ENCODE results near the gene ZNF879. TPM values are rescaled to one million over a fixed set of nuclear protein-coding genes. Genes with fewer than 3 reads are reported as not detected.
A peak's percentile ranks its signal among the peaks of the same experiment; 100 is the strongest.

ZNF879 gene
- total RNA-seq (ENCODE audit: insufficient read depth, low replicate concordance): 14.9 TPM

DNA sequence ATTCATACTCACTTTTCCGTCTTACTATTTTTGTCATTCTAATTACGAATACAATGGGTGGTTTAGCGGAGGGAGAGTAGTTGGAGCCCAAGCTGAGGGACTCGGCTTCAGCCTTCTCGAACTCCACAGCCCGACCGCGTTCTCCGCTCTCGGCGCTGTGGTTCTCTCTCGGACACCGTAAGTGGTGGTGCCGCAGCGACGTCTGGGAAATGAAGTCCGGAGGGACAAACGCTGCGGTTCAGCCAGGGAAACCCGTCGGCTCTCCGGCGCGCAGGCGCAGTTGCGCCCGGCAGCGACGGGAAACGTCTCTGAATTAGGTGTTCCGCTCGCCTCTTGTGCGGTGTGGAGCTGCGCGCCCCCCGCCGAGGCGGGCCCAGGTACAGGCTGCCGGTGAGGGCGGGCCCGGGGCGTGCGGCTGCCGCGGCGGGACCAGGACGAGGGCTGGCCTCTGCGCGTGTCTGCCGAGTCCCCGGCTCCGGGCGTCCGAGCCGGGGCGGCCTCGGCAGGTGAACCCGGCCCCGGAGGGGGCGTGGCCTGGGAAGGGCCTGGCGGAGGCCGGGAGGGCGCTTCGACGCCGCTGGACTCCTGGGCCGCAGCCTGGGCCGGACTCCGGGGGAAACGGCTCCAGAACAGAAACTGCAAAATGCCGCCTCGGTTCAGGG, at the start of gene ZNF879:
TSS of gene ZNF879 (plus strand) at position 277 of the 662 bp plus-strand sequence. CDS start 1,201 bp downstream, outside the sequence.
- DNase-seq (ENCODE audit: low spot score): peak; percentile 98

DNA sequence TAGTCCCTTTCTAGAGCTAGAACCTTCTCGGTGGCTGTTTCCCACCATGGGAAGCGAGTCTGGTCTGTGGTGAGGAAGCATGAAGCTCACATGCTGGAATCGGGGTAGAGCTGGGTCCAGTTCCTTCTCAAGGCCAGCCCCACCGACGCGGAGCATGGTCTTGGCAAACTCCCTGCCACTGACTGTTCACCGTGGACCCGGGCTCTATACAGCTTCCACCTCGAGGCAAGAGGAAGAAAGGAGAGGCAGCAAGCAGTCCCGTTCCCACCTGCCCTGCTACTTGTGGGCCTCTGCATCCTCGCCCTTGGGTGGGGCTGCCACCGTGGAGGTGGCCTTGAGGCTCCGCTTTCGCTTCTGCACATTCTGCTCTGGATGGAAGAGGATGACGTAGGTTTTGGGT, 42.2 kb upstream of the ZNF879 start:
- no peak for DNase-seq (ENCODE audit: low spot score)

DNA sequence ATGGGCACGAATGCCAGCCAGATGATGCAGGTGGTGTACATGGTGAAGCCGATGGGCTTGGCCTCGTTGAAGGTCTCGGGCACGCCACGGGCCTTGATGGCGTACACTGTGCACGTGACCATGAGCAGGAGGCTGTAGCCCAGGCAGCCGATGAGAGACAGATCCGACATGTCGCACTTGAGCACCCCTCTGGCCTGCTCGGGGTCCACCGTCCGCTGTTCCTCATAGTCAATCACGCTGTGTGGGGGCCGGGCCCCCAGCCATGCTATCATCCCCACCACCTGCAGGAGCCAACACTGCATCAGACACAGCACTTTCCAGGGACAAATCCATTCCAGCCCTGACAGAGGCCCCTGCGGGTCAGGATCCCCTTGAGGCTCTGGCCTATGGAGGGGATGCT, 40.7 kb upstream of the ZNF879 start:
- no peak for DNase-seq (ENCODE audit: low spot score)

DNA sequence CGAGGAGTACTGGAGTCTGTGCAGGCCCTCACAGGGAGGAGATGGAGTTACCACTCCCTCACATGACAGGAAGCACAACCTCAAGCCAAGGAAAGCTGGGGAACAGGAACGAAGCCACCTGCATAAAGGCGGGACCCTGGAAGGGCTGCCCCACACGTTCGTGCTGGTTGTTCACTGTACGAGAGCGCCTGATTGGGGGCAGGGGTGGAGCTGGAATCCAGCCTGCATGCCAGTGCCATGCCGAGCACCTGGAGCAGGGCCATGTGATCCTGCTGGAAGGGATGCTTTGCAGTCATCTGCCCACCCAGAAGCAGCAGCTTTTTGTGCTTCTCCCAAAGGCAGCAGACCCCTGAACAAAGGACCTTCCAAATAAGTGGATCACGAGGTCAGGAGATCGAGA, 39.9 kb upstream of the ZNF879 start:
- no peak for DNase-seq (ENCODE audit: low spot score)

DNA sequence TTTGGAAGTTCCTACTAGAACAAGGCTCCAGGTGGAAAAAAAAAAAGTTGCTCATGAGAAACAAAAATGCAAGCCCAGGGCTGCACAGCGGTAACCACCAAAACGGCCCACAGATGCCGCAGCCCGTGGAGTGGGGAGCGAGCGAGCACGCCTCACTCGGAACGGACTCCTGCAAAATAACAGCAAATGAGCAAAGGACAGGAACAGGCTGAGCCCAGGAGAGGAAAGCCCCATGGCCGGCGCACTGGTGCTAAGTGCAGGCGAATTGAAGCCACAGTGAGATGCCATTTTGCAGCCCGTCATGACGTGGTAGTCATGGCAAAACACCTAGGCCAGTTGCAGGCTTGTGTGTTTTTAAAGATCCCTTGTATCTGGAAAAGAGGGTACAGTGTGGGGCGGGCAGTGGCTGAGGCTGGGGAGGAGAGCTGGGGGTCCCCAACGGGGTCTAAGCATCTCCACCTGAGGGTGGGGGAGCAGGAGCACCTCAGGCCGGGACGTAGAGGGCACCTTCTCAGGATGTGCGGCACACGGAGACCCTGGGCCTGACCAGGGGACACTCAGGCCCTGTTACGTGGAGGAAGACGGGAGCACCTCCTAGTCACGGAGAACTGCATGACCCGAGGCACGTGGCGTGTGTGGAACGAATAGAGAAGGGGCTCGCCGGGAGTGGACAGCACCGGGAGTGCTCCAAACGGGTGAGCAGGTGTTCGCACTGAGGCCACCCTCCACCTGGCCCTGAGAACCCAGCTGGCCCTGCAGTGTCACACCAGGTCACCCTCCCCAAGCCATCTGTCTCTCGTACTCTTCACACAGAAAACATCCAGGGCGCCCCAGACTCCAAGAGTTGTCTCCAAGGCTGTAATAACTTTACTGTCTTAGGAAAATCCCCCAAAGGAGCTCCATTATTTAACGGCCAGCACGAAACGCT, 39.2 kb upstream of the ZNF879 start:
- DNase-seq (ENCODE audit: low spot score): no peak

DNA sequence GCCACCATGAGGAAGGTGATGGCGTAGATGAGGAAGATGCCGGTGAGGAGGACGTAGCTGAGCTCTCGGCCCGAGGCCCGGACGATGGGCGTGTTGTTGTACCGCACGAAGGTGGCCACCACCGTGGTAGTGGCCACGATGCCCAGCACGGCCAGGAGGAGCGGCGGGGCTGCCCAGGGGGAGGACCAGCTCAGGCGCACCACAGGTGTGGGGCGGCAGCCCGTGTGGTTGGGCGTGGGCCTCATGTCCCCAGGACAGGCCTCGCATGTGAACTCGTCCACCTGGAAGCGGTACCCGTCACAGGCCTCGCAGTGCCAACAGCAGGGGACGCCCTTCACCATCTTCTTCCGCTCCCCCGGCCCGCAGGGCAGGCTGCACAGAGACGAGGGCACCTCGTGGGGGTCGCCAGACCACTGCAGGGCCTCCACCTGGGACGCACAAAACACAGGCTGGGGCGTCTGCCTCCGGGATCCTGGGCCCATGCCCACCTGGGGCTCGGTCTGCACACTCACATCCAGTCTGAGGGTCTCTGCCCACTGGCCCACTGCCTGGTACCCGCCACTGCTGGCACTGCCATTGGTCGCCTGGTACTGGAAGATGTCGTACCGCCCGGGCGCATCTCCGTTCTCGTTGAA, 37.2 kb upstream of the ZNF879 start:
- no peak for DNase-seq (ENCODE audit: low spot score)

DNA sequence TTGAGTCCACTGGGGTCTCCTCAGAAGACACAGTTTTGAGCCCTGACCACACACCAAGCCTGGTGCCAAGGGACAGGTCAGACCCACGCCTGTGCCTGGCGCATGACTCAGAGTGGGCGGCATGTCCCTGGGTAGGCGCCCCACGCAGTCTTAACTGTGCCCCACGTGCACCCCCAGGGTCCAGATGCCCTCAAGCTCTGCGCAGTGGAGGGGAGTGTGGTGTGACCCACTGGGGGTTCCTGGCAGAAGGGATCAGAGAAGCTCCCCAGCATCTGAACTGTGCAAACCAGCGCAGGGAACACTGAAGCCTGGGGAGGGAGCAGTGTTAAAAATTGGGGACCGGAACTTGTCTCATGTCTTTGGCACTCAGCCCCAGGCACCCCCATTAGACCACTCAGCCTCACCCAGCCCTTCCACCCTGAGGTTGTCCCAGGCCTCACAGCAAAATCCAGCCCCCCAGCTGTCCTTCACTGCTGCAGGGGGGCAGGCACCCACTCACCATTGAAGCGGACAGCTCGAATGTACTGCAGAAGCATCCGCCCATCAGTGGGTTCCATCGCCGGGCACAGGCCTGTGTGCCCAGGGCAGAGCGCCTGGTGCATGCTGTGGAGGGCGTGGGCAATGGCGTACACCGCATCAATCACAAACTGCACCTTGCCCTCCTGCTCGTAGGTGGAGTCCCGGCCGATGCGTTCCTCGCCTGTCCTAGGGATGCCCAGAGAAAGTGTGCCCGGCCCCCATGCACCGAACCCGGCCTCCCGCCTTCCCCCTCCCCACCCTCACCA, 35.0 kb upstream of the ZNF879 start:
- no peak for DNase-seq (ENCODE audit: low spot score)

DNA sequence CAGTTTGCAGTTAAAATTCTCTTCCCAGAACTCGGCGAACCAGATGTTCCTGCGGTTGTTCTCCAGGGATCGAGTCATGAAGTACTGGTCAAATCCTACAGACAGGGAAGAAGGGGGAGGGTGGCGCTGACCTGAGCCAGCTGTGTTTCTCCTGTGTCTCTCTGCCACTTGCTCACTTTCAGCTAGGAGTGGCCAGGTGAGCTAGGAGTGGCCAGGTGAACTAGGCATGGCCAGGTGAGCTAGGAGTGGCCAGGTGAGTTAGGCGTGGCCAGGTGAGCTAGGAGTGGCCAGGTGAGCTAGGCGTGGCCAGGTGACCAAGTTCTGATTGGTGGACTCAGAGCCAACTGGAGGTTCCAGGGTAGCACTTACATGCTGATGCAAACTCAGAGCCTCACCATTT, 34.3 kb upstream of the ZNF879 start:
- no peak for DNase-seq (ENCODE audit: low spot score)

DNA sequence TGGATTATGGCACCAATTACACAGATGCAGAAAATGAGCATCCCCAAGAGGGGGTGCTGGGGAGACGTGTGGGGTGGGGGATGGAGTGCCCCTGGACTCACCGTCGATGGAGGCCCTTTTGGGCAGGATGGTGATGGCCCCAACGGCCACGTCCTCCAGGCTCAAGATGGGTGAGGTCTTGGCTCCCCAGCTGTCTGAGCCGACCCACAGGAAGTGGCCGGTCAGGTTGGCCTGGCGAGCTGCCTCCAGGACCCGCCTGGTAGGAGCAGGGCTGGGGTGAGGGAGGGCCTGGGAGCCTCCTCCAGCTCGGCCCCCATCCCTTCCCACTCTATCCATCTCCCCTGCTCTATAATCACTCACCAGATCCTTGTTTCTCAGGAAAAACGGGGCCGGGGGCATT, 33.1 kb upstream of the ZNF879 start:
- DNase-seq (ENCODE audit: low spot score): no peak

DNA sequence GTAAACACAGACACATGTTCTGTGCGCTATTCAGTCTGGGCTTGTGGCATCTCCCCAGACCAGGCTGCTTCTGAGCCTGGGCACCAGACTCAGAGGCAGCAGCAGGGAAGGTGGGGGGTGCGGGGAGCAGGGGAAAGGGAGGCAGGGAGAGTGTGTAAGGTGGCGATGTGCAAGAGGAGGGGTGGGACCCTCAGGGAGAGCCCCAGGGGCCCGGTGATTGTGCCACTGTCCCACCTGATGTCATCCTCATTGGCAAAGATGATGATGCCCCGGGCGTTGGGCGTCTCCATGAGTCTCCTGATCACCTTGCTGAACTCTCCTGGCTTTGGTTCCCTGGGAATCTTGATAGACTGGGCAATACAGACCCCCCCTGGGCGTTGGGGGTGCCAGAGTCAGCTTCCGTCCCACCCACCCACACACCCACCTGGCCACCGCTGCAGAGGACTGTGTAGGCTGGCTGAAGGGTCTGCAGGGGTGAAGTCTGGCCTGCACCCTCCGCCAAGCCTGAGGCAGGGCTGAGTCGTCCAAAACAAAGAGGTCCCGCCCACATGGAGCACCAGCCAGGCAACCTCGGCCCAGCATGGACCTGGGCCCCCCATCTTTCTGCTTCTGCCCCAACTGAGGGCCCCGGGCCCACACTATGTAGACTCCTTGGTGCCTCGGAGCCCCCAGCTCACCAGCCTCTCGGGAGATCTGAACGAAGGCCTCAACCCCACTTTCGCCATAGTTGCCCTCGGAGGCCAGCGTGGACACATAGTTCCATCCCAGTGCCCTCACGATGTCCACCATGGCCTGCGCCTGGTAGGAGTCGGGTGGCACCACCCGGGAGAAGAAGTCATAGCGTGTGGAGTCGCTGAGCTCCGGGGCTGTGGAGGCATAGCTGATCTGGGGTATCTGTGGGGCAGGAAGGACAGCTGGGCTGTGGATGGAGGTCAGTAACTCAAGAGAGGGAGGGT, 32.1 kb upstream of the ZNF879 start:
- DNase-seq (ENCODE audit: low spot score): no peak

DNA sequence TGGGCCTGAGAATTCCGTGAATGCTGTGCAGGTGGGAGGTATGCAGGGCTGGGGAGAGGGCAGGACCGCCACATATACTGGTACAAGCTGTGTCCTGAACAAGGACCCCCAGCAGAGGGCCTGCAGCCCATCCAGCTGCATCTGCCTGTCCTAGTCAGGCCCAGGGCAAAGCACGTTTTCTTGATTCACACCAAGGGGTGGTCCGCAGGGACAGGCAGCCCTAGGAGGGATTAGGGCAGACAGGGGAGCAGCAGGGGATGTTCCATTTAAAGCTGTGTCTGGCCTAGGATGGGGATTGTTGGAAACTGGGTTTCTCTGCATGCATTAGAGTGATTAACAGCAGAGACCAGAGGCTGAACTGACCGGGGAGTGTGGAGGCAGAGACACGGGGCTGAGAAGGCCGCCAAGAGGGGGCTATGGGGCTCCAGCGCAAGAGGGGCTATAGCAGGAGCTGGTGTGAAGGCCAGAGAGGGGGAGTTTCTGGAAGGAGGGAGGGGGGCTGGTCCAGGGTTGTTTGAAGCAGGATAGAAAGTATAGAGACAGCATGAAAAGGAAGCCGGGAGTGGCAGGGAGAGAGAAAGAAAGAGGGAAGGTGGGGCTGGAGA, 31.2 kb upstream of the ZNF879 start:
- DNase-seq (ENCODE audit: low spot score): no peak

DNA sequence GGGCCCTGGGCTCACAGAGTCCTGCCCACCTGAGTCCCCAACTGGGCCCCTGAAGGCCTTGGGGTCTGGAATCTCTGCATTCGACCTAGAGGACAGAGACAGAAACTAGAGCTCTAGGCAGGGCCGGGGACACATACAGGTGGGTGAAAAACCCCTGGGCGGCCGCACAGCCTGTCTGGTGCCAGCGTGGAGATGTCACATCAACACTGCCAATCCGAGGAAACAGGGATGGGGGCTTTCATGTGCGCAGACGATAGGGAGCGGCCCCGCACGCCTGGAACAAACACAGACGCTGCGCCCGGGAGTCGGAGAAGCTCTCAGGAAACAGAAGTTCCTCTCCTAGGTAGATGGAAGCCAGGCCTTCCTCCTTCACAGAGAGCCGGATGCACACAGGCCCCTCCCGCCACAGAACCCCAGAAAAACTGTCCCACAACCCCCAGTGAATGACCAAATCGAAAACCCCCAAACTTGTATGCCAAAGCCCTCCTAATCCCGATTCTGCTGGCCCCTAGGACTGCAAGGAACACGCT, 30.3 kb upstream of the ZNF879 start:
- no peak for DNase-seq (ENCODE audit: low spot score)

DNA sequence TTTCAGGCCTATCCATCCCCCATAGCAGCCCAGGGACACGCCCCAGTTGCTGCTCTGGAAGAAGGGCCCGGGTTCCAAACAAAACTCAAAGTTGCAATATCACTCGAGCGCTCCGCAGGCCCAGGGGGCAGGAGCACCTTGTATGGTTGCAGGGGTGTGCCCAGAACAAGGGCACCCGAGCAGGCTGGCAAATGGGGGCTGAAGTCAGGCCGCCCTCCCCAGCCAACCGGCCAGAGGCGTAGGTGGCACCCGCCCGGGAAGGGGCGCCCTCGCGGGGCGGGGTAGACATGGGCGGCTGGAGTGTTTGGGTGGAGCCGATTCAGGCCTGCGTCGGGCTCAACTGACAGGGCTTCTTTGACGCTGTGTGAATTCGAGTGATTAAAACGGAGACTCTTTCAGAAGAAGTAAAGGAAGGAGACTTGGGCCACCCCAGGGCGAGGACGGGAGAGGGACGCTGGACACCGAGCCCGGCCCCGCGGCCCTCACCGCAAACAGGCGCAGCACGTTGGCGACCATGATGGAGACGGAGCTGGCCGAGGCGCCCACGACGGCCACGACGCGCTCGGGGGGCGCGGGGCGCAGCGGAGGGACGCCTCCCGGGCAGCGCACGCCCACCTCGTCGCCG, 29.5 kb upstream of the ZNF879 start:
- no peak for DNase-seq (ENCODE audit: low spot score)

DNA sequence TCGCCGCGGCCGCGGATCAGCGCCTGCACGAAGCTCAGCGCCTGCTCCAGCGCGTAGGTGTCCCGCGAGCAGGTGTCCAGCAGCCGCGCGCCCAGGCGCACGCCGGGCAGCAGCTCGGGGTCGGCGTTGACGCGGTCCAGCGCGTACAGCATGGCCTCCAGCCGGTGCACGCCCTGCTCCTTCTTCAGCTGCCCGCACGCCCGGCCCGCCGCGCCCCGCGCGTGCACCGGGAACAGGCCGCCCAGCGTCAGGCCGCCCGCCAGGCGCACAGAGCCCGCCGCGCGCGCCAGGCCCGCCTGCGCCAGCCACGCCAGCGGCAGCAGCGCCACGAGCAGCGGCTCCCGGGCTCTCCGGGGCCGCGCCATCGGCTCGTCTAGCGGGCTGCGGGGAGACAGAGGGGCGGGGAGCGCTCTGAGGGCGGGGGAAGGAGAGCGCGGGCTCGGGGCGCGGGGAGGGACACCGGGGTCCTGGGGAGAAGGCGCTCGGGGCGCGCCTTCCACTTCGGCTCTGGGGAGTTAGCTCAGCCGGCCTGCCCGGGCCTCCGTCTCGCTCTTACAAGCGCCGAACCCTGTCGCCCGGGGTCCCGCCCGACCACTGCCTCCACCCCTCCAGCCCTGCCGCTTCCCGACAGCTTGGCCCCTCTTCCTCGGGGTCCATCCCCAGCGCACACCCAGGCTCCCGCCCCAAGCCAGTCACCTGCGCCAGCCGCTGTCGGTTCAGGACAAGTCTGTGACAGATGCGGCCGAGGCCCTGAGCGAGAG, 28.8 kb upstream of the ZNF879 start, which contains the start of gene GRM6:
TSS of gene GRM6 (minus strand) at position 741 of the 761 bp plus-strand sequence. CDS start at position 365, 376 bp downstream.
- DNase-seq (ENCODE audit: low spot score): no peak

DNA sequence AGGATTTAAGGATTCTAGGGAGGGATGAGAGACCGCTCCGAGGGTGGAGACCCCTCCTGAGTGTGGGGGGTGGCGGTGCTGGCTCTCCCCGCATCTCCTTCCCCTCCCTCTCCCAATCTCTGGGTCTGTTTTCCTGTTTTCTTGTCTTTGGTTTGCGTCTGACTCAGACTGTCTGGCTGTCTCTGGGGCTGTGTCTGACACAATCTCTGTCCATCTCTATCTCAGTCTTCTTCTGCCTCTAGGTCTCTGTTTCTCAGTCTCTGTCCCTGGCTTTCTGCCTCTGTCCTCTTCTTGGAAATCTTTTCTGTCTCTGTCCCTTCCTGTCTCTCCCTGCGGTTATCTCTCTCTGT, 28.3 kb upstream of the ZNF879 start:
- DNase-seq (ENCODE audit: low spot score): peak; percentile 2

DNA sequence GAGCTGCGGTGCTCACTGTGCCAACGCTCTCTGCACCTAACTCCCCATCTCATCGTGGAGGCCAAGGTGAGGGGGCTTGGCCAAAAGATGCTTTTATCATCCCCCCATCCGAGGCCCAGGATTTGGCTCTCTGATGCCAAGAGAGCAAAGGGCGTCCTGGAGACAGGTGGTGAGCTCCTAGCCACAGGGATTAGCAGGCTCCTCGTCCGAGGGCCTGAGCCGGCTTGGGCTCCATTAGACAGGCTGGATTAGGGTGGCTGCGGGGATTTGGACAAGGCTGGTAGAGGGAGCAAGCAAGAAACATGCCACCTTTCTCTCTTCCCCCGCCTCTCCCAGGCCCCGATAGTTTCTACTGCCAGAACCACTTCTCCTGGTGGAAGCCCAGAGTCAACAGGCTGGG, 27.4 kb upstream of the ZNF879 start:
- no peak for DNase-seq (ENCODE audit: low spot score)

DNA sequence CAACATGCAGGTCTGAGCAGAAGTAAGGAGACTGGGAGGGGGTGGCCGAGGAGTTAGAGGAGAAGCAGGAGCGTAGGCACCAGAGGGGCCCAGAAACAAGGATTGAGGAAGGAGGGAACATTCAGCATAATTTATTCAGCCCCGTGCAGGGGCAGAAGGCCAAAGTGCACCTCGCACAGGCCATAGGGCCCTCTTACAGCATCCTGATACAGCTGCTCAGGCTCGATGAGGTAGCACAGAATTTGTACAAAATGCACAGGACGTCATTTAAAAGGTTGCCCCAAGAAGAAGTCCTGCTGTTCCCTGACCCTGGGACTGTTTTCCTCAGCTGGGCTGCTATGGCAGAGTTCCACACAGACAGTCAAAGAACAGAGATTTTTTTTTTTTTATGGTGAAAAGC, 26.4 kb upstream of the ZNF879 start:
- no peak for DNase-seq (ENCODE audit: low spot score)

DNA sequence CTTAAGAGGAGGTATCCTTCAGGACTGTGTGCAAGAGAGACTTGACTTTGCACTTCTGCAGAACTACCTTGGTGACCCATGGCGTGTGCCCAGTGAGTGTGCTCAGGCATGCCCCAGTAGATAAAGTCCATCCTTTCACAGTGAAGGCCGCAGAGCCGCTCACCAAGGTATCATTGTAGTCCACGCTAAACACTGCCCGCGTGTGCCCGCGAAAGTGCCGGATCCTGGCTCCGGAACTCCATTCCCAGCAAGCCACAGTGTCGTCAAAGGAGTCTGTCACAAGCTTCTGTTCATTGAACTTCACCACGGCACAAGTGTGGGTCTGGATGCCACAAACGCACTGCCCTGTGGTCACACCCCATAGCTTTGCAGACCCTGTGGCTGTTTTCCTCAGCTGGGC, 25.2 kb upstream of the ZNF879 start:
- no peak for DNase-seq (ENCODE audit: low spot score)

DNA sequence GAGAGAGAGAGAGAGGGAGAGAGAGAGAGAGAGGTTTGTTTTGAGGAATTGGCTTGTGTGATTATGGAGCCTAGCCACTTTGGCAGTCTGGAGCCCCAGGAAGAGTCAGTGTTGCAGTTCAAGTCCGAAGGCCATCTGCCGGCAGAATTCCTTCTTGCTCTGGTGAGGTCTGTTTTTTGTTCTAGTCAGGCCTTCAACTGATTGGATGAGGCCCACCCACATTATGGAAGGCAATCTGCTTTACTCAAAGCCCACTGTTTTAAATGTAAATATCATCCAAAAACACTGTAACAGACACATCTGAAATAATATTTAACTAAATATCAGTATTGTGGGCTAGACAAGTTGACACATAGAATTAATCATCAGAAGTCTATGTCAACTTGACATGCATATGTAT, 17.0 kb upstream of the ZNF879 start:
- no peak for DNase-seq (ENCODE audit: low spot score)

All from umbilical cord (tissue), 2 donors.